NCI-H187 (cell line): Measurements from ENCODE around the gene LCORL.
A peak's percentile ranks its signal among the peaks of the same experiment; 100 is the strongest.
"Not testable (repeated sequence)": the region's sequence is repeated elsewhere in the genome, so short reads cannot be mapped to it uniquely, and the experiment has no call there.

ENCODE experiments used
- DNase-seq, 2 experiments: peaks; one replicate each; lab custom pipeline; 2025; lab: John Stamatoyannopoulos, UW

LCORL gene

DNA sequence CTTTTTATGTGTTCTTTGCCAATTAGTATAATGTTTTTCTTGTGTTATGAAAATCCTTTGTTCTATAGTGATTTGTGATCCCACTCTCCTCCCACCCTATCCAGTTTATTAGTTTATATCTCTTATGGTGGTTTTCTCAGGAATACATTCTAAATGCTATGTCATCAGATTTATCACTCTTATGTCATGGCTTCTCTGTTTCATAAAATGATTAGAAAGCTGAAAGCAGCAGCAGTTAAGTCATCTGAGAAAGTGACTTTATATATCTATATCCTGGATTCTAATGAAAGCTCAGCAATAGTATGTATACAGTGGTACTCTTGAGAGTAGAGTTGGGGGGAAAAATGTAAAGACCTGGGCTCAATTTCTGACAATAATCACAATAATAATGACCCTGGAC is 169.6 kb downstream of the LCORL start:
- DNase-seq: no peak

DNA sequence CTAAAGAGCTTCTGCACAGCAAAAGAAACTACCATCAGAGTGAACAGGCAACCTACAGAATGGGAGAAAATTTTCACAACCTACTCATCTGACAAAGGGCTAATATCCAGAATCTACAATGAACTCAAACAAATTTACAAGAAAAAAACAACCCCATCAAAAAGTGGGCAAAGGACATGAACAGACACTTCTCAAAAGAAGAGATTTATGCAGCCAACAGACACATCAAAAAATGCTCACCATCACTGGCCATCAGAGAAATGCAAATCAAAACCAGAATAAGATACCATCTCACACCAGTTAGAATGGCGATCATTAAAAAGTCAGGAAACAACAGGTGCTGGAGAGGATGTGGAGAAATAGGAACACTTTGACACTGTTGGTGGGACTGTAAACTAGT is 171.3 kb downstream of the LCORL start:
- not testable (repeated sequence) for DNase-seq

DNA sequence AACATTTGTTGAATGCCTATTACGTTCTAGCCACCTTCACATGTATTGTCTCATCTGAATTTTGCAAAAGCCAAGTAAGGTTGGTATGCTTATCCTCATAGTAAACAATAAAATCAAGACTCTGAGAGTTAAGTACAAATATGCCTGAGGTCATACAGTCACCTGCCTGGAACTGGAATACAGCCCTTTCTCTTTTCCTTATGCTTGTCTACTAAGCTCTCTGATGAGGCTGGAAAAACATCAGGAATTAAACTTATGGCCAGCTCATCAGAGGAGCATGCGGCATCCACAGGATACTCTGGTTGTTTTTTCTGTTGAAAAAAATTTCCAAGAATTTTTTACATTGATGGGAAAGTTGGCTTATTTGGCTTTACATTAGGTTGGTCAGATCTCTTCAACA is 175.3 kb downstream of the LCORL start:
- no peak for DNase-seq

DNA sequence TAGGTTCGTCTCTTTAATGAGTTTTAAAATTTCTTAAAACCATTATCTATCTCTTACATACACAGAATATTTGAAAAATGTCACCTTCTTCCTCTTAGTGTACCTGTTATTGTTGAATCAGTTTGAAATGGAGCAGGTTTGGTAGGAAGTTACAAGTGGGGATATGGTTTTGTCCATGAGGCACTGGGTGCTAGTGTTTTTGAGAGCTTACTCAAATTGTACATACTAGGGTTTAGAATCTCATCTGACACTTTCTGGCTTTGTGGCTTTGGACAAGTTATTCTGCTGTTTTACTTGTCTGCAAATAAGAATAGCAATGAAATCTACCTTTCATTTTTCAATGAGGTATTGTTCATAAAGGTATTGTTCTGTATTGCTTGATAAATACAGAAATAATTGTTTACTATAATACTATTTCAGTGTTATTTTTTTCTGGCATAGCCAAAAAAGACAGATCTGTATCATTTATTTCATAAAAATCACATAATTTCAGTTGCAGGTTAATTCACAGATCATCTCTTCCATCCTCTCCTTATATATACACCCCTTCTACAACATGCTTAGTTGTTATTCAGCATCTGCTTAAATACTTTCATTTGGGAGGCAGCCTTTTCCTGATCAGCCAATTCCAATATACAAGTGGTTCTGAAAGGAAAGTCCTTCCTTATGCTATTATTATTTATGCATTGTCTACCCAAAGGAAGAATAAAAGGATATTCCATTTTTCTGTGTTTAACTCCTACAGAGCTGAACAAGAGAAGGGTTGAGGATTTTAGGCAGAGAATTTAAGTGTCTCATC is 197.5 kb downstream of the LCORL start:
- no peak for DNase-seq

DNA sequence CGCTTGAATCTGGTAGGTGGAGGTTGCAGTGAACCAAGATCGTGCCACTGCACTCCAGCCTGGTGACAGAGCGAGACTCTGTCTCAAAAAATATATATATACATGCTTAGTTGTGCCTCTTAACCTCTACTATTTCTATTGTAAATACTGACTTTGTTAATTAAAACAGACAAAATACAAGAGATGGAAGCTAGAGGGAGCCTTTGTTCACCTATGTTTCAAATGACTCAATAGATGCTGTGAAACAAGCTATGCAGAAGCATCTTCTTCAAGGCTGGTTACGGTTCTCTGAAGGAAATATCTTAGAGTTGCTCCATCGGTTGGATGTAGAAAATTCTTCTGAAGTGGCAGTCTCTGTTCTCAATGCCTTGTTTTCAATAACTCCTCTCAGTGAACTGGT is 204.5 kb downstream of the LCORL start:
- no peak for DNase-seq

DNA sequence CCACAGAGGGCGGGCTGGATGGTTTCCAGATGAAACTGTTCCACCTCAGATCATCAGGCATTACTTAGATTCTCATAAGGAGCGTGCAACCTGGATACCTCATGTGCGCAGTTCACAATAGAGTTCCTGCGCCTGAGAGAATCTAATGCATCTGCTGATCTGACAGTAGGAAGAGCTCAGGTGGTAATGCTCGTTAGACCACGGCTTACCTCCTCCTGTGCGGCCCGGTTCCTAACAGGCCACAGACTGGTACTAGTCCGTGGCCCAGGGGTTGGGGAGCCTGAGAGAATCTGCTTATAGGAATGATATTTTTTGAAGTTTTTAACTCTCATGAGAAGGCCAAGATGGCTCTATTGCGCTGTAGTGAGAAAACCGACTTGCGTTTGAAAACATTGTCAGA is 205.4 kb downstream of the LCORL start:
- DNase-seq: no peak

DNA sequence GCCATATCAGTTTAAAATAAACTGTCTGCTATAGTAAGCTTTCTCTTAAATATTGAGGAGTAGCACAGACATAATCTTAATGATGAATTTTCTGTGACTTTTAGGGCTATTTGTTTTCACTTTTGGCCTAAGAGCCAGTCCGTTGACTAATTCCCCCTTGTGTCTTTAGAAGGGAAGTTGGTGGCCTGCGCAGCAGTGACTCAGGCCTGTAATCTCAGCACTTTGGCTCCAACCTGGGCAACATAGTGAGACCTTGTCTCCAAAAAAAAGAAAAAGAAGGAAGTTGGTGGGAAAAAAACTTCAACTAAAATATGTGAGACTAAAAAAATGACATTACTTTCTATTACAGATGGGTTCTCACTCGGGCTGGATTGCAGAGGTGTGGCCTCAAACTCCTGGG is 207.4 kb downstream of the LCORL start:
- no peak for DNase-seq

DNA sequence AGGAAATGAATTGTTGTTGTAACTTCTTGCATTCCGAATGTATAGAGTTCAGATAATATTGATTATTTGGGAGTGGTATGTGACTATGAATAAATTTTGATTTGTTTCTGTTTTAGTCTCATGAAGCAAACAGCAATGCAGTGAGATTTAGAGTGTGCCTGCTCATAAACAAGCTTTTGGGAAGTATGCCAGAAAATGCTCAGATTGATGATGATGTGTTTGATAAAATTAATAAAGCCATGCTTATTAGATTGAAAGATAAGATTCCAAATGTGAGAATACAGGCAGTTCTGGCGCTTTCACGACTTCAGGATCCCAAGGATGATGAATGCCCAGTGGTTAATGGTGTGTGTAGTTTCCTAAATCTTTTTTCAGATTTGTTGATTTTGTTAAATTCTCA is 208.8 kb downstream of the LCORL start:
- no peak for DNase-seq

DNA sequence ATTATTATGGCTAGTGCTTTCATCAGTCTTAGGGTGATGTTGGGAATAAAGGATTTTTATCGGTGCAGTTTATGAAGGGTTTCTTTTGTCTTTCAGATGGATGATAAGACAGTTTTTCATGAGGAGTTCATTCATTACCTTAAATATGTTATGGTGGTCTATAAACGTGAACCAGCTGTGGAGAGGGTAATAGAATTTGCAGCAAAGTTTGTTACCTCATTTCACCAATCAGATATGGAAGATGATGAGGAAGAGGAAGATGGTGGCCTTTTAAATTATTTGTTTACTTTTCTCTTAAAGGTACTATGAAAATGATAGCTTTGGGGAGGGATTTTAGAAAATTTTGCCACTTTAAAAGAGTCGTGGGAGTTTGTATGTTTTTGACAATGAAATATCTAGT is 209.4 kb downstream of the LCORL start:
- no peak for DNase-seq

DNA sequence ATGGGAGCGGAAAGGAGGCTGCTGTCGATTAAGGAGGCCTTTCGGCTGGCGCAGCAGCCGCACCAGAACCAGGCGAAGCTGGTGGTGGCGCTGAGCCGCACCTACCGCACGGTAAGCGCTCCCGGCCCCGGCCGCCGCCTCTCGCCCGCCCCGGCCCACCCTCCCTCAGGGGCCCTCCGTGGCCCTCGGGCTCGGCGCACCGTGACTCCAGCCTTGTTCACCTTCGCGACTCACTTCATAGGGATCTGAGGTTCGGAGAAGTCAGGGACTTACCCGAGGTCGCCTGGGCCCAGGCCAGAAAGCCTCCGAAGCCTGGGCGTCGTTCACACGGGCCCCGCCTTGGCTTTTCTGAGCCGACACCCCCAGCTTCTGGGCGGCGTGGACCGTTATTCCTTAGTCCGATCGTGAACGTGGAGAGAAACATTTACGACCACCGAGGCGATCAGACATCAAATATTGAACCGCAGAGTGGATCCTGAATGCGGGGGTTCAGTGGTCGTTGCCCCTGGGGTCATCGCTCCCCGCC is 210.4 kb downstream of the LCORL start:
- DNase-seq: no peak

DNA sequence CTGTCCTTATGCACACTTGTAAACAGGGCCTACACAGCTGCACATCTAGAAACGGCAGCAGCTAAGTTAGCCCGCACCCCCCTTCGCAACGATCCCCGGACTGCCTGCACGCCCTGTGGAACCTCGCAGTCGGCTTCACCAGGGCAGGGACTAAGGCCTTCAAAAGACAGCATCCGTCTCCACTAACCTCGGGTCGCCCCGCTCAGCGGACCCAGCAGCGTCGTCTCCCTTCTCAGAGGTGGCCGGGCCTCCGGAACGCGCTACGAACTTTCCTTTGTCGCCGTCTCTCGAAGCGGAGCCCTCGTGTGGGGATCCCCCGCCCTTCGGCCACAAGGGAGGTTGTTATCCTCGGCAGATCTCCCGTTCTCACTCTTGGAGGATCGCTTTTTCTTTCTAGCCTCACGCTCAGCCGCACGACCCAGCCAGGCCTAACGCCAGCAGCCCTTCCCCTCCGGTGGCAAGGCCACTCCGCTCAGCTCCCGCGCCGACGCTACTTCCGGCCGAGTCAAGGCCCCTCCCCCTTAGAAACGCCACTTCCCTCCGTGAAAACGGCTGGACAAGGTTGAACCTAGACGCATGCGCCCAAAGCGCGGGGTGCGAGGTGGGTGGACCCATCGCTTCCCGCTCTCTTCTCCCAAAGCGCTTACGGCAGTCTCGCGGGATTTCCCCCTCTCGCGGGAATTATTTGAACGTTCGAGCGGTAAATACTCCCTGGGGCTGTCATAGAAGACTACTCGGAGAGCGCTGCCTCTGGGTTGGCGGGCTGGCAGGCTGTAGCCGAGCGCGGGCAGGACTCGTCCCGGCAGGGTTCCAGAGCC is 211.1 kb downstream of the LCORL start, which contains the start of the genes DCAF16 and NCAPG:
Gene DCAF16 (minus strand): TSS at position 498 of the 818 bp plus-strand sequence. CDS start 6,616 bp downstream, outside the sequence.
Gene NCAPG (plus strand): TSS at position 720 of the 818 bp plus-strand sequence. CDS start 99 bp downstream, outside the sequence.
- DNase-seq: peak; percentile 99 to 100

DNA sequence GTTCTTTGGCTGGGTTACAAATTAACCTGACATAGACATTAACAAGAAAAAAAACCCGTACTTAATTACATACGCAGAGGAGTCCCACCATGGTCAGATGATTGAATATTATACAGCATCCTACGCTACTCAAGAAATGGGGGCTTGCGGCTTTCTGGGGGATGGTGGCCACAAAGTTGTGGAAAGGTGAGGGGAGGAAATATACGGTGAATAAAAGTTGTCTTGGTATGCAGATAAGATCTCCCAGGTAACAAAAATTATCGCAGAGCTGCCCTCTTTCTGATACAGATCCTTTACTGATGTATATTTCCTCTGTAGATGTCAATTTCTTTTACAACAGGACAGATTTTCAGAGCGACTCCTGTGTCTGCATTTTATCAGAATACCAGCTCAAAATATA is 211.9 kb downstream of the LCORL start:
- no peak for DNase-seq

DNA sequence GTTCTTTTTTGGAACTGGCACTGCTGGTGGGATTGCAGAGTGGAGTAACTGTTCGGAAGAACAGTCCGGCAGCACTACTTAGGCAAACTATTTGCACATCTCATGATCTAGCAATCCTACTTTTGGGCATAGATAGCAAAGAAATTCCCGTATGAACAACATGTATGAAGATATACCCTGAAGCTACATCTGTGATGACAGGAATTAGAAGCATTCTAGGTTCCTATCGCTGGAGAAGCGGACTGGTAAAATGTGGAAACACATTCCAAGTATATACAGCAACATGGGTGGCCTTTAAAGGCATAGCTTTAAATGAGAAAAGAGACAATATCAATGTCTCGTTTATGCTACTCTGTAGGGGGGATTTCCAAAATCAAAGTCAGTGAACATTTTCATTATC is 214.1 kb downstream of the LCORL start:
- DNase-seq: no peak

DNA sequence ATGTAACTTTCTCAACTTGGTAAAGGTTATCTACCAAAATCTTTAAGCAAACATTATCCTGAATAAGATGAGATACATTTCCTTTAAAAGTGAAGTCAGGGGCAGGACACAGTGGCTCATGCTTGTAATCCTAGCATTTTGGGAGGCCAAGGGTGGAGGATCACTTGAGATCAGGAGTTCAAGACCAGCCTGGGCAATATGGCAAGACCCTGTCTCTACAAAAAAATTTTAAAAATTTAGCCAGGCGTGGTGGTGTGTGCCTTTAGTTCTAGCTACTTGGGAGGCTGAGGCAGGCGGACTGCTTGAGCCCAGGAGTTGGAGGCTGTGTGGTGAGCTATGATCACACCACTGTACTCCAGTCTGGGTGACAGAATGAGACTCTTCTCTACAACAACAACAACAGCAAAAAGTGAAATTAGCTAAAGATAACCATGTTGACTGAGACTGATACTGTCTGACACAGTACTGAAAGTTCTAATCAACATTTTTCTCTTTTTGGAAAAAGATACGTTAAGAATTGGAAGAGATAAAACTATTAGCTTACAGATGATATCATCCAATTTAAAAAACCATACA is 215.9 kb downstream of the LCORL start:
- no peak for DNase-seq

DNA sequence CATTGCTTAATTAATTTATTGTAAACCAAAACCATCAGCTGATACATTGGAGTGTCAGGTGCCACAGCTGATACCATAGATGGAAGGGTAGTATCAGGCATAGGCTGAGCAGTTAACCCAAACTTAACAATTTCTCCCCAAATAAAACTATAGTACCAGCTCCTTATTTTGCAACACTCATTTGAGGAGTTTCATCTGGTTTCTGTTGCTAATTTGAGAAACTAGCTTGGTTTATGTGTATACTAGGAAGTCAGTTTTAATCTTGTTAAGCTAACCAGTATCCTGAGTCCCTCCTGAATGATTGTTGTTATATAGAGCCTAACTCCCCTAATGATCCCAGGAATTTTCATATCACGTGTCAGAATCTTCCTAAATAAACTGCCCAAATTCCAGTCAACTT is 223.7 kb downstream of the LCORL start:
- no peak for DNase-seq

DNA sequence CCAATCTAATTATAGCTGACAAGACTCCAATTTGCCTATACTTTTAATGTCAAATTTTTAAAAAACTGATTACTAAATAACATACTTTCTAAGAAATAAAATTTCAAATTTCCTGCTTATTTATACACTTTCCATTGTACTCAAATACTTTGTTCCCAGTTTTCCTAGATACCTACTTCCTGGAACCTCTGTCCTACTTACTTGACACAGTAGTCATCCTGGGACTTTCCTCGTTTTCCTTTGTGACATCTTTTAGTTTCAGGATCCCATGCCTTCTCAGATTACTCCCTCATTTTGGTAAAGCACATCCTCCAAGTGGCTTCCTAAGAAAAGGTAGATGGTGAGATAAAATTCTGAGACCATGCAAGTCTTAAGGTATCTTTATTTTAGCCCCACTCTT is 226.8 kb downstream of the LCORL start:
- DNase-seq: no peak
